Hematopoietic multipotent progenitor cell treated with erythropoietin and hydrocortisone succinate and interleukin-3 and kit ligand, for 8 days (in vitro differentiated cells): ENCODE measurements around the gene PATJ.
"Not testable (repeated sequence)": the region's sequence is repeated elsewhere in the genome, so short reads cannot be mapped to it uniquely, and the experiment has no call there.

Experiments used
- DNase-seq: peaks from one replicate; pipeline ENCODE4 v3.0.0-alpha.2; 2015

PATJ gene

GRCh38 chr1:62117018-62117750 is 374.9 kb downstream of the PATJ start:
- DNase-seq, result no peak

- DNase-seq, result no peak
These were observed 384.5 kb downstream of the PATJ start for GRCh38 chr1:62126579-62127290.

- DNase-seq, result no peak
These were observed 386.5 kb downstream of the PATJ start for GRCh38 chr1:62128745-62129144.

- peak; percentile 60 for DNase-seq
These were observed 388.9 kb downstream of the PATJ start for GRCh38 chr1:62131093-62131725.

GRCh38 chr1:62138029-62138428 is 395.7 kb downstream of the PATJ start:
- no peak for DNase-seq

- DNase-seq, result no peak
These were observed 397.1 kb downstream of the PATJ start for GRCh38 chr1:62139410-62139809.

- DNase-seq, result no peak
These were observed 398.4 kb downstream of the PATJ start for GRCh38 chr1:62140666-62141065.

GRCh38 chr1:62142496-62142895 is 400.2 kb downstream of the PATJ start:
- DNase-seq, result no peak

- peak; percentile 53 for DNase-seq
These were observed 402.1 kb downstream of the PATJ start for GRCh38 chr1:62144238-62144831.

- DNase-seq, result no peak
These were observed 417.7 kb downstream of the PATJ start for GRCh38 chr1:62159940-62160348.

- no peak for DNase-seq
These were observed 419.4 kb downstream of the PATJ start for GRCh38 chr1:62161711-62162110.

GRCh38 chr1:62170380-62170779 is 428.1 kb downstream of the PATJ start:
- not testable (repeated sequence) for DNase-seq

GRCh38 chr1:62175568-62176179 is 433.4 kb downstream of the PATJ start:
- peak; percentile 53 for DNase-seq

GRCh38 chr1:62176597-62177312 is 434.5 kb downstream of the PATJ start:
- DNase-seq, result no peak

- no peak for DNase-seq
These were observed 435.3 kb downstream of the PATJ start for GRCh38 chr1:62177621-62178020.

GRCh38 chr1:62178372-62178771 is 436.1 kb downstream of the PATJ start:
- DNase-seq, result no peak

GRCh38 chr1:62180054-62180453 is 437.8 kb downstream of the PATJ start:
- DNase-seq, result not testable (repeated sequence)

GRCh38 chr1:62180639-62181038 is 438.4 kb downstream of the PATJ start:
- no peak for DNase-seq

GRCh38 chr1:62181532-62181931 is 439.3 kb downstream of the PATJ start:
- DNase-seq, result no peak

GRCh38 chr1:62182157-62182556 is 439.9 kb downstream of the PATJ start:
- not testable (repeated sequence) for DNase-seq

GRCh38 chr1:62183164-62184020 is 441.1 kb downstream of the PATJ start:
- not testable (repeated sequence) for DNase-seq
